IMR-90 (cell line): ENCODE data around the gene TRAF4. TPM values are rescaled to one million over a fixed set of nuclear protein-coding genes. Genes with fewer than 3 reads are reported as not detected.

Source experiments
- ATAC-seq: fragments of 200-7000 bp; cut with Tn5 transposase; 2 replicates; pipeline ENCODE4 v1.9.1; 2020; ENCODE audit warnings: low read depth, mild to moderate bottlenecking, moderate library complexity
- BruUV-seq: library from RNA; stranded (reverse); fragments of 400-500 nt; replicated peaks from 2 replicates; lab custom pipeline; 2021; lab: Mats Ljungman, UMichigan
- CTCF ChIA-PET: fragments of 300-600 bp; formaldehyde crosslinking; extraction: SDS; loops from one replicate; lab custom pipeline; 2021; ENCODE audit warnings: antibody characterized with exemption; lab: Yijun Ruan, JAX
- POLR2A ChIA-PET: fragments of 300-600 bp; sonication (Branson Sonifier 250); formaldehyde crosslinking; loops from one replicate; lab custom pipeline; 2022; ENCODE audit warnings: antibody characterized with exemption; ENCODE audit not compliant: unreplicated experiment; lab: Charles Lee
- DNase-seq: peaks from one replicate; pipeline ENCODE4 v3.0.0; 2013
- H2AFZ ChIP-seq: replicated peaks from 2 replicates; pipeline ENCODE3; 2013; ENCODE audit warnings: low read length, mild to moderate bottlenecking; ENCODE audit not compliant: poor library complexity
- H2AK5ac ChIP-seq: 2 replicates; pipeline ENCODE4 v1.6.1; 2013; ENCODE audit warnings: low read depth, low read length, inconsistent platforms
- H2AK9ac ChIP-seq: replicated peaks from 2 replicates; pipeline ENCODE3; 2013; ENCODE audit warnings: mild to moderate bottlenecking, low read depth, low read length, moderate library complexity; ENCODE audit not compliant: poor library complexity
- H2BK120ac ChIP-seq: 2 replicates; pipeline ENCODE4 v1.6.1; 2013; ENCODE audit warnings: low read depth, low read length, inconsistent platforms
- H2BK15ac ChIP-seq: 3 replicates; pipeline ENCODE4 v1.6.1; 2013; ENCODE audit warnings: low read depth, low read length, inconsistent platforms
- H2BK20ac ChIP-seq: 2 replicates; pipeline ENCODE4 v1.6.1; 2013; ENCODE audit warnings: low read depth, mild to moderate bottlenecking, inconsistent platforms, low read length, moderate library complexity
- H2BK5ac ChIP-seq: 2 replicates; pipeline ENCODE4 v1.6.1; 2013; ENCODE audit warnings: mild to moderate bottlenecking, low read depth, low read length, inconsistent platforms; ENCODE audit not compliant: poor library complexity, severe bottlenecking
- H3K14ac ChIP-seq: replicated peaks from 2 replicates; pipeline ENCODE4 v1.6.1; 2013; ENCODE audit warnings: low read depth, low read length, inconsistent platforms
- H3K18ac ChIP-seq: 2 replicates; pipeline ENCODE4 v1.6.1; 2013; ENCODE audit warnings: low read depth, low read length, control low read depth
- H3K23ac ChIP-seq: 2 replicates; pipeline ENCODE4 v1.6.1; 2013; ENCODE audit warnings: low read depth, low read length, inconsistent platforms
- H3K27ac ChIP-seq: 2 replicates; pipeline ENCODE4 v1.5.1; 2013; ENCODE audit warnings: mild to moderate bottlenecking, control low read depth, low read length; ENCODE audit not compliant: insufficient read depth
- H3K27me3 ChIP-seq: 2 replicates; pipeline ENCODE4 v1.6.1; 2013; ENCODE audit warnings: low read length; ENCODE audit not compliant: control insufficient read depth, insufficient read depth
- H3K36me3 ChIP-seq: 2 replicates; pipeline ENCODE4 v1.6.1; 2013; ENCODE audit warnings: low read length, mixed read lengths; ENCODE audit not compliant: control insufficient read depth, insufficient read depth
- H3K4ac ChIP-seq: 2 replicates; pipeline ENCODE4 v1.6.1; 2013; ENCODE audit warnings: low read depth, low read length, inconsistent platforms
- H3K4me1 ChIP-seq: 2 replicates; pipeline ENCODE4 v1.6.1; 2013; ENCODE audit warnings: low read length, mixed read lengths; ENCODE audit not compliant: control insufficient read depth, insufficient read depth
- H3K4me2 ChIP-seq: 2 replicates; pipeline ENCODE4 v1.6.1; 2013; ENCODE audit warnings: low read depth, mild to moderate bottlenecking, control low read depth, low read length, moderate library complexity
- H3K4me3 ChIP-seq: 2 replicates; pipeline ENCODE4 v1.5.1; 2013; ENCODE audit warnings: low read depth, mild to moderate bottlenecking, control low read depth, low read length, moderate library complexity; ENCODE audit not compliant: insufficient read depth
- H3K56ac ChIP-seq: 2 replicates; pipeline ENCODE4 v1.6.1; 2013; ENCODE audit warnings: low read length, inconsistent platforms; ENCODE audit not compliant: insufficient read depth; ENCODE audit errors: extremely low read depth
- H3K79me1 ChIP-seq, 2 experiments: 2 replicates each; pipeline ENCODE4 v1.6.1; 2013; ENCODE audit warnings: low read length in 2 of 2, inconsistent platforms in 1 of 2, low read depth in 1 of 2
- H3K9ac ChIP-seq: 2 replicates; pipeline ENCODE4 v1.6.1; 2013; ENCODE audit warnings: low read depth, low read length, control low read depth
- H3K9me1 ChIP-seq: 2 replicates; pipeline ENCODE4 v1.6.1; 2013; ENCODE audit warnings: low read length, inconsistent platforms; ENCODE audit not compliant: insufficient read depth
- H3K9me3 ChIP-seq: 2 replicates; pipeline ENCODE4 v1.6.1; 2013; ENCODE audit warnings: low read length; ENCODE audit not compliant: control insufficient read depth, insufficient read depth
- H4K20me1 ChIP-seq: 2 replicates; pipeline ENCODE4 v1.6.1; 2013; ENCODE audit warnings: low read length, inconsistent platforms; ENCODE audit not compliant: insufficient read depth
- H4K5ac ChIP-seq: 2 replicates; pipeline ENCODE4 v1.6.1; 2013; ENCODE audit warnings: mild to moderate bottlenecking, low read depth, low read length, control low read depth
- H4K8ac ChIP-seq, 2 experiments: 2 replicates each; pipeline ENCODE4 v1.6.1; 2013; ENCODE audit warnings: low read depth in 2 of 2, low read length in 2 of 2, control low read depth in 1 of 2, inconsistent platforms in 1 of 2
- H4K91ac ChIP-seq: 2 replicates; pipeline ENCODE4 v1.6.1; 2013; ENCODE audit warnings: low read depth, low read length, inconsistent platforms; ENCODE audit not compliant: insufficient read depth
- BHLHE40 ChIP-seq: fragments of 150-350 bp; IDR thresholded peaks from 2 replicates; pipeline ENCODE4 v1.6.1; 2016; ENCODE audit warnings: mild to moderate bottlenecking, low read depth, low read length
- CEBPB ChIP-seq: IDR thresholded peaks from 2 replicates; pipeline ENCODE4 v1.6.1; 2012; ENCODE audit warnings: low read depth, low read length, improper control_type of control experiment
- CHD1 ChIP-seq: IDR thresholded peaks from 2 replicates; pipeline ENCODE4 v1.6.1; 2012; ENCODE audit warnings: low read depth, low read length, improper control_type of control experiment
- CTCF ChIP-seq: conservative IDR thresholded peaks from 2 replicates; pipeline ENCODE4 v1.5.1; 2012; ENCODE audit warnings: mild to moderate bottlenecking, low read depth, low read length, improper control_type of control experiment
- ELK1 ChIP-seq: fragments of 150-350 bp; IDR thresholded peaks from 2 replicates; pipeline ENCODE4 v1.6.1; 2016; ENCODE audit warnings: low read depth, mild to moderate bottlenecking, low read length, moderate library complexity, borderline replicate concordance
- FOS ChIP-seq: fragments of 150-350 bp; IDR thresholded peaks from 2 replicates; pipeline ENCODE4 v1.6.1; 2016; ENCODE audit warnings: low read depth, low read length
- MAFK ChIP-seq: IDR thresholded peaks from 2 replicates; pipeline ENCODE4 v1.6.1; 2012; ENCODE audit warnings: low read depth, low read length, improper control_type of control experiment
- MAZ ChIP-seq: IDR thresholded peaks from 2 replicates; pipeline ENCODE4 v1.6.1; 2012; ENCODE audit warnings: low read depth, mild to moderate bottlenecking, low read length, improper control_type of control experiment, moderate library complexity, borderline replicate concordance
- MXI1 ChIP-seq: IDR thresholded peaks from 2 replicates; pipeline ENCODE4 v1.6.1; 2012; ENCODE audit warnings: low read depth, mild to moderate bottlenecking, low read length, moderate library complexity, borderline replicate concordance
- NFE2L2 ChIP-seq: fragments of 150-350 bp; IDR thresholded peaks from 2 replicates; pipeline ENCODE4 v1.6.1; 2016; ENCODE audit warnings: low read depth, mild to moderate bottlenecking, low read length
- POLR2A ChIP-seq: IDR thresholded peaks from 2 replicates; pipeline ENCODE4 v1.6.1; 2012; ENCODE audit warnings: mild to moderate bottlenecking, low read depth, low read length
- RAD21 ChIP-seq: IDR thresholded peaks from 2 replicates; pipeline ENCODE4 v1.6.1; 2012; ENCODE audit warnings: low read length, improper control_type of control experiment
- RCOR1 ChIP-seq: IDR thresholded peaks from 2 replicates; pipeline ENCODE4 v1.6.1; 2012; ENCODE audit warnings: mild to moderate bottlenecking, low read length, improper control_type of control experiment; ENCODE audit not compliant: insufficient replicate concordance
- RFX5 ChIP-seq: IDR thresholded peaks from 2 replicates; pipeline ENCODE4 v1.8.0; 2012; ENCODE audit warnings: low read depth, mild to moderate bottlenecking, low read length, moderate library complexity
- SMC3 ChIP-seq: fragments of 150-350 bp; IDR thresholded peaks from 2 replicates; pipeline ENCODE4 v1.6.1; 2016; ENCODE audit warnings: low read depth, mild to moderate bottlenecking, antibody characterized with exemption, low read length, moderate library complexity
- USF2 ChIP-seq: fragments of 150-350 bp; IDR thresholded peaks from 2 replicates; pipeline ENCODE4 v1.6.1; 2017; ENCODE audit warnings: mild to moderate bottlenecking, antibody characterized with exemption, low read length, low read depth
- WGBS, 2 experiments: methylation state at CpG; one replicate each; pipeline versions ENCODE4 v1.1.5 to v1.1.7; 2013; ENCODE audit warnings: missing lambda C conversion rate in 2 of 2; ENCODE audit not compliant: insufficient read length in 1 of 2; ENCODE audit errors: extremely low coverage in 2 of 2; 5-methylcytosine and 5-hydroxymethylcytosine counted together
- dilution Hi-C: fragments of 300-500 bp; cut with HindIII; formaldehyde crosslinking; loops from one replicate; pipeline ENCODE4 v1.14.3; 2018; ENCODE audit warnings: low sequenced_read_pairs; ENCODE audit not compliant: unreplicated experiment
- in situ Hi-C: fragments of 300-500 bp; cut with MboI; formaldehyde crosslinking; loops from 3 replicates; pipeline ENCODE4 v1.14.3; 2019; ENCODE audit warnings: low sequenced_read_pairs, inconsistent platforms, mixed read lengths
- intact Hi-C: fragments of 100-400 bp; cut with micrococcal nuclease; formaldehyde crosslinking; loops from 2 replicates; pipeline ENCODE4 v1.10.0; 2022
- polyA plus RNA-seq, 3 experiments: library from polyadenylated mRNA; depleted of rRNA; stranded (reverse); fragments of >200 nt; gene quantifications; 2 replicates each; pipeline ENCODE4 v1.2.3, GENCODE V29; 2012; ENCODE audit warnings: low replicate concordance in 1 of 3
- total RNA-seq: library from RNA; depleted of rRNA; stranded (reverse); fragments of >200 nt; gene quantifications from 2 replicates; pipeline ENCODE4 v1.2.3, GENCODE V29; 2012

Gene TRAF4
- total and polyA plus RNA-seq, 2 of the 4 experiments (the other 2 are of a cell fraction): 36.9 to 63.2 TPM

GRCh38 chr17:28777178-28777577, 33.4 kb downstream of the TRAF4 start:
- H4K91ac ChIP-seq: no peak overlapping the region
- no peak overlapping the region for H4K8ac ChIP-seq
- no peak overlapping the region for H3K4ac ChIP-seq
- TF ChIP-seq CHD1 (no peak), RCOR1 (no peak), USF2 (no peak), MAZ (no peak), ELK1 (no peak), CEBPB (no peak), SMC3 (no peak), BHLHE40 (no peak), POLR2A (no peak), FOS (no peak), NFE2L2 (no peak), MXI1 (no peak), RFX5 (no peak), CTCF (no peak), MAFK (no peak), RAD21 (no peak)
- H3K4me3 ChIP-seq: no peak overlapping the region
- no peaks in the 10 kb centered on the region for H3K27me3 ChIP-seq
- H3K56ac ChIP-seq: no peak overlapping the region
- H3K9me1 ChIP-seq: 0 out of 2 replicates have a peak, but pooled peaks cover 5% of the 10 kb centered on the region
- ATAC-seq: no peak
- POLR2A ChIA-PET: no interaction called here
- dilution Hi-C loops: no loop called here
- H2BK5ac ChIP-seq: no peak overlapping the region
- no peaks in the 10 kb centered on the region; the same call in 1 of the 2 replicates for H3K4me1 ChIP-seq
- no peak overlapping the region for H4K5ac ChIP-seq
- H4K20me1 ChIP-seq: peaks cover 25% of the 10 kb centered on the region; the same call in 1 of the 2 replicates
- no peak overlapping the region for H3K23ac ChIP-seq
- H3K14ac ChIP-seq: no peak overlapping the region
- peaks cover 24 to 66% of the 10 kb centered on the region in 2 experiments for H3K79me1 ChIP-seq
- no peak overlapping the region for H2BK20ac ChIP-seq
- H3K27ac ChIP-seq: no peak overlapping the region
- H2BK15ac ChIP-seq: no peak overlapping the region
- CTCF ChIA-PET: no interaction called here
- H2AFZ ChIP-seq: no peak overlapping the region
- intact Hi-C loops: no loop called here
- H3K18ac ChIP-seq: no peak overlapping the region
- H2AK5ac ChIP-seq: no peak overlapping the region
- no peaks in the 10 kb centered on the region for H3K9me3 ChIP-seq
- no peak overlapping the region for H3K4me2 ChIP-seq
- H3K9ac ChIP-seq: no peak overlapping the region
- H2AK9ac ChIP-seq: no peak overlapping the region
- no TSS peak for BruUV-seq
- 100% methylated on average over 1 of the region's 1 CpG; no CpG with 5 or more reads in 1 of the 2 experiments for WGBS, 2 experiments
- in situ Hi-C loops: no loop called here
- H2BK120ac ChIP-seq: no peak overlapping the region
- no peak for DNase-seq
- H3K36me3 ChIP-seq: peaks cover 5% of the 10 kb centered on the region
